Activated T-cell treated with anti-CD3 and anti-CD28 coated beads for 24 hours (primary cell): ENCODE measurements around the gene MRPL10.

Experiments
- DNase-seq: peaks from one replicate; pipeline ENCODE4 v3.0.0-alpha.2; 2020; ENCODE audit warnings: low read depth

The MRPL10 gene

DNA sequence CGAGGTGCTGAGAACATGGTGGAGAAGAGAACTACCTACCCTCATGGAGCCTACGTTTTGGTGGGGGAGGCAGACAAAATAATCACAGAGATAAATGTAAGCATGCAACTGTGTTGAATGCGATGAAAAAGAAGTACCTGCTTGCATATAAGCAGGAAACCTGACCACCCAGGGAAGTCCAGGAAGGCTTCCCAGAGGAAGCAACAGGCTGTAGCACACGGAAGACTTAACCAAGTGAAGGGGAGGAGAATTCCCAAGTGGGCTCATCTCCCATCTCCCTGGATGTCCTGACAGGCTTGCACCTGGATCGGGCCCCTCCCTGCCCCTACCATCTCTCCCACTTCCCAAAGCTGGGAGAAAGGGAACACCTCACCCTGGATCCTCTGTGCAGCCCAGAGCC, 7.7 kb upstream of the MRPL10 start:
- DNase-seq = no peak

DNA sequence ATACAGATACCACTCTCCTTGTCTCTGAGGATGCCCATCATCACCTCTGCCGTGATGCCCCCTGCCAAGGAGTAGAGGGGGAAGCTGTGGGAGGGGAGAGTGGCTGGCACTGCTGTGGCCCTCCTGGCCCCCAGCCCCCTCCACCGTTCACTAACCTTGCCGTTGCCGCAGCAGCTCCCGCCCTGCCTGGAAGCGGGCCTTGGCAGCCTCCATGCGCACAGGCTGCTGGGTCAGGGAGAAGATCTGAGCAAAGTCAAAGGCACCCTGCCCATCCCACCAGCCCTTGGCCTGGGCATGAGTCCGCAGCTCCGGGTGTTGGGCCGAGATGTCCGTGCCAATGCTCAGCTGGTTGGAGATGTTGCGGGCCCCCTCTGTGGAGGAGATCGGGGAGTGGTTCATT, 7.3 kb upstream of the MRPL10 start:
- no peak for DNase-seq

- DNase-seq = no peak
These were observed 6.2 kb upstream of the MRPL10 start for GRCh38 chr17:47837401-47838039.

DNA sequence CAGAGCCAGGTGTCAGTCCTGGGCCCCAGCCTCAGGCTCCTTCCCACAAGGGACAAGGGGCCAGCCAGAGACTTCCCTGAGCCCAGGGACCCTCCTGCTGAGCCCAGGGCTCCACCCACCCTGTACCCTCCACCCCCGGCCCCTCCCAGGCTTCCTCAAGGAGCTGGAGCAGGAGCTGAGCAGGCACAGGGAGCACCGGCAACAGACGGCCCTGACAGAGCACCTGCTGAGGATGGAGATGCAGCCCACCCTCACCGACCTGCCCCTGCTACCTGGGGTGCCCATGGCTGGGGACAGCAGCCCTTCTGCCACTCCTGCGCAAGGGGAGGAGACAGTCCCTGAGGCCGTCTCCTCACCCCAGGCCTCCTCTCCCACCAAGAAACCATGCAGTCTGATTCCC, 5.3 kb upstream of the MRPL10 start:
- no peak for DNase-seq

DNA sequence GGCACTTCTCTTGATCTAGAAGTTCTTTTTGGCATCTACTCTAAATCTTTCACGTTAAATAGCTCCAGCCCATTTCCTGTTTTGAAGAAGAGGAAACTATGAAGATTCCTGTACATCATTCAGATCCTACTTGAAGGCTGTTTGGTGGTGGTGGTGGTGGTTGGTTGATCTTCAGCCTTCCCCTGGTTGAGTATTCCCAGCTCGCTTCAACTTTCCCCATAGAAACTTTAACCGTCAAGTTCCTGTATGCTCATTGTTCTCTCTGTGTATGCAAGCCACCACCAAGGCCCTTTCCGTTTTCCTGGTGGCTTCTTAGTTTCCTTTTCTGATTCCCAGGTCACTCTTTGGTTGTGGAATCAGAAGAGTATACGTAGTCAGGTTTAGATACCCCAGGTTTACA, 3.4 kb upstream of the MRPL10 start:
- no peak for DNase-seq

DNA sequence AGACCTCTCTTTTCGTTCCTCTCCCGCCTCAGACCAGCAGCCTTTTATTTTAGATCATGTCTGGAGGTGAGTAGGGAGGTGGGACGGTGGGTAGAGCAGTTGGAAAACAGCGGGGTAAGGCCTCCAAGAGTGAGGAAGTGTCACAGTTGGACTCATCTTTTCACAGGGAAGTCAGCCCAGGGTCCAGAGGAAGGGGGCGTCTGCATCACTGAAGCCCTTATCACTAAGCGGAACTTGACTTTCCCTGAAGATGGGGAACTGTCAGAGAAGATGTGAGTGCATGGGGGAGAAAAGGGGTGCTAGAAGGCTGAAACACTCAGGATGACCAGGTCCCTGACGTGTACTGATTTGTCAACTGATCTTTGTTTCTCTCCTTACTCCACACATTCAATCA, 590 bp upstream of the MRPL10 start:
- DNase-seq = no peak

GRCh38 chr17:47830396-47831002, 842 bp downstream of the MRPL10 start:
- no peak for DNase-seq

DNA sequence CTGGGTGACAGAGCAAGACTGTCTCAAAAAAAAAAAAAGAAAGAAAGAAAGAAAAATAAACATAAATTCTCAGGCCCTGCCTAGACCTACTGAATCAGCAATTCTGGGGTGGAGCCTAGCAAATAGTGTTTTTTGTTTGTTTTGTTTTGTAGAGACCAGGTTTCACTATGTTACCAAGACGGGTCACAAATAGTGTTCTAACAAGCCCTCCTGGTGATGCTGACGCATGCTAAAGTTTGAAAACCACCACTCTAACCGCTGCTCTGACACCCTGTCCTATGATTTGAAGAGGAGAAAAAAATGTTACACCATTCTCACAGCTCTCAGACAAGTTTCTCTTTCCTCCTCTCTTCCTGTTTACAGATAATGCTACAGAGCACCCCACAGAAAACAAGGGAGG, 1.5 kb downstream of the MRPL10 start:
- DNase-seq = no peak

DNA sequence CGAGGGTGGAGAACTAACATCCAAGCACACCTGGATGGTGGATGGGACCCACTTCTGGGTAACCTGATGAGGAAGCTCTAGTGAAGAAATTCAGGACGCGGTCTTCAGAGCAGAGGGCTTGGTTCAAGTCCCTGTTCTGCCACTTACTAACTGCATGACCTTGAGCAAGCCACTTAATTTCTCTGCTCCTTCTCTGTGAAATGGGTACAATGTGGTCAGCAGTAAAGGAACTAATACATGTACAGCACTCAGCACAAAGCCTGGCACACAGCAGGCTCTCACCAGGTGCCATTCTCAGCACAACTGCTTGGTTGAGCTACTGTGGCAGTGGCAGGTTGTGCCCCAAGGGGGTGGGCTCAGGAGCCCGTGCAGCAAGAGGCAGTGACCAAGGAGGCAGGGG, 7.8 kb downstream of the MRPL10 start:
- DNase-seq = no peak

- no peak for DNase-seq
These were observed 8.6 kb downstream of the MRPL10 start for GRCh38 chr17:47822785-47823184.

DNA sequence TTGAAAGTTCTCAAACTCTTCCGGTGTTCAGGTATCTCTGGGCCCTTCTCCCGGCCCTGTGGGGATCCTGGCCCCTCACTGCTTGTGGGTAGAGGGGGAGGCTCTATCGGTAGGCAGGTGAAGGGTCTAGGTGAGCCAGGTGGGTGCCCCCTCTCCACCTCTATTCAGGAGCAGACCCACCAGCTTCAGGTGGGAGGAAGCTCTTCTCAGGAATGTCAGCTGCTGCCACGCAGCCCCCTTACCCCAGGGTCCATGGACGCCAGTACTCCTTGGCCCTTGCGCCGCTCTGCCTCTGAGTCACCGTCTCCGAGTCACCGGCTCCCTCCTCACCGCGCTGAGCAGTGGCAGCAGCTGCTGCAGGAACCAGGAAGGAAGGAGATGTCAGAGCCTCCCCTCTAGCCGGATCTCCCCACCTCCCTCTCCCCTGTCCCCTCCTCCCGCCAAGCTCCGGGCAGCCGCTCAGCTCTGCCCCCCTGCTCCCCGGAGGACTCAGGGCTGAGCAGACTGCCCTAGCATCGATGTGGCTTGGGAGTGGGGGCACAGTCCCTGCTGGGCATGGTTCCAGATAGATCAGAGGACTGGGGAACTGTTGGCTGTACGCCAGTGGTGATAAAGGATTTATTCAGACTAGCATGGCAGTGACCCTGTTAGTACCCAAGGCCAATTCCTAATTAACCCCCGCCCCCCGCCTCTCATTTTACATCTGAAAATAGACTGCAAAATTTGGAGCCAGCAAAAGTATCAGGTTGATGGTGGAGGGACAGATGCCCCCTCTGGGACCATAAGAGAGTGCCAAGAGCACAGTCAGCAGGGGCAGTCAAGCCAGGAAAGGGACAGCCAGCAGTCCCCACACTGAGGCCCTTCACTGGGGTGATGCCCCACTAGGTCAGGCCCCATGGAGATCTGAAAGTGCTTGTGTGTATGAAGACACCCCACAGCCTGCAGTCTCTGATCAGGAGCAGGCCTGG, 9.6 kb downstream of the MRPL10 start, which contains the start of gene OSBPL7:
Gene OSBPL7 (minus strand): TSS at position 371 of the 968 bp plus-strand sequence. CDS start 1,516 bp downstream, outside the sequence.
- peak; percentile 63 for DNase-seq

GRCh38 chr17:47821031-47821423, 10.3 kb downstream of the MRPL10 start:
- DNase-seq = no peak

DNA sequence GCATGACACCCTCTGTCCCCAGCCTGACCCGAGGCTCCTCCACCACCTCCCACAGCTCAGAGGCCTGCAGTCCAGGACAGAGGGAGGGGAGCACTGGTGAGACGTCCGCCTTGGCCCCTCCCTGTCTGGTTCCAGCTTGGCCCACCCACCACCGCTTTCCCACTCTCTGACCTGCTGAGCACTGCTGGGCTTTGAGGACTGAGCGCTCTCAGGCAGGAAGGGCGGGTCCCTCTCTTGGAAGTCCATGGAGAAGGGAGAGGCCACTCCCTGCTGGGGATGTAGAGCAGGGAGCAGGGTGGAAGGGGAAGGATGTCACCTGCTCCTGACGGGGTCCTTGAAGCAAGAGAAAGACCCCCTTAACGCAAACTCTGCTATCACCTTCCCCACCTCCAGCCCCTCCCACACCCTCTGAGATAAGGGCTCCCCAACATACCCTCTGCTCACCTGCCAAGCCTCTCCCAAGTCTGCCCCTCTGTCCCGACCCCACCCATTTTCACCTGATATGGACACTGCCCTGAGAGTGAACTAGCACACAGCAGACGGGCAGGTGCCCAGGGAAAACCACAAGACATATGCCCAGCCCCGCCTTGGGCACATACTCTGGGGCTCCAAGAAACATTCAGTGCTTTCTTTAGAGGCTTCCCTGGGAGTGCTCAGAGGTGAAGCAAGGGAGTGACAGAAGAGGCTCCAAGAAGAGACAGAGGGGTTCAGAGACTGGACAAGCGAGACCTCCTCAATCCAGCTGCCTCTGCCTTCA, 11.1 kb downstream of the MRPL10 start:
- no peak for DNase-seq

DNA sequence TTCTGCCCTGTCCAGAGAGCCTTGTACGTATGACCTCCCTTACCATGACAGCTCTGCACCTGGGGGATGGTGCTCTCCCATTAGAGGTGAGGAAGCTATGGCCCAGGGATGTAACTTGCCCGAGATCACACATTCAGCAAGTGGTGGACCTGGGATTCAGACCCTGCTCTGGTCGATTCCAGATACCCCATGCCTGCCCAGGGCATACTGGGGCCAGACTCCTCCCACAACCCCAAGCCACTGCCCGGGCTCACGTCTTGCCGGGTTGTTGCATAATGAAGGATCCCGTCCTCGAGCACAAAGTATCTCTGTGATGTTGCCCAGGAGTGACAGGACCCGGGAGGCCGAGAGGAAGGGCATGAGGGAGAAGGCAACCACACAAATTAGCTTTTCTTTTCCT, 11.9 kb downstream of the MRPL10 start:
- DNase-seq = no peak

DNA sequence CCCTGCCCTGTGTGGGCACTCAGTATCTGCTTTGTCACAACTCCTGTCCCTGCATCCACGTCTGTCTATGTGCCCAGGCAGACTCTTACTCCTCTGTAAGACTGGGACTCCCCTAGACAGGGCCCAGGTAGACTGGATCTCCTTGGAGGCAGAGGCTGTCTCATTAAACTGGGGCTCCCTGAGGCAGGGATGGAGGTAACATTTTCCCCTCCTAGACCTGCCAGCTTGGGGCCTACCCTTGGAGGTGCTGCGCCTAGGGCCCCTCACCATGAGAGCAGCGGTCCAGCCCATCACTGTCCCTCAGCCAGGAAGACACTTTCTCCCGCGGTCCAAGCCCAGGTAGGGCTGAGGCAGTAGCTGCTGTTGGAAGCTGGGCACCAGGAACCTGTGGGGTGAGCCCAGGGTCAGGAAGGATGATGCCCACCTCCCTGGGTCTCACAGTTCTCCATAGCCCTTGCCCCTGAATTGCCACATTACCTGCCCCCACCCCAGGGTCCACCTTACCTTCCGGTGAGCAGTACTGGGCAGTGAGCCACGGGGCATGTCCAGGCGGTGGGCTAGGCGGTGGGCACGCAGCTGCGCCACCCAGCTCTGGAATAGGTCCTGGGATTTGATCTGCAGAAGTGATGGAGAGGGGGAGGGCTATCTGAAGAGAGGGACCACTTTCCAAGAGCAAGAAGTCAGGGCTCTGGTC, 13.2 kb downstream of the MRPL10 start:
- no peak for DNase-seq

DNA sequence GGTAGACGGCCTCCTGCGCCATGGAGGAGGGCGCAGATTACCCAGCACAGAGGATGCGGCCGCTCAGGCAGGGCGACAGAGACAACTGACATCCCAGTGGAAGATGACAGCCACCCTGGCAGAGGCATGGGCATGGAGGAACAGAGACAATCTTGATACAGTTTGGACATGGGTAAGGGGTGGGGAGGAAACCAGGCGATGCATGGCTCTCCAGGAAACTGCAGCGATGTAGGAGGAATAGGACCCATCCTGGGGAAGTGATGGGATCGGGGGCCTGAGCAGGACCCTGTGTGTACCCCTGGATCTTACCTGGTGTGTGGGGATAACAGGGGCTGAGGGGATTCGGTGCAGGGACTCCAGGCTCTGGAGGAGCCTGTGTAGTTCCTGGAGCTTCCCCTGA, 14.4 kb downstream of the MRPL10 start:
- DNase-seq = no peak

- DNase-seq = no peak
These were observed 15.1 kb downstream of the MRPL10 start for GRCh38 chr17:47816111-47816735.

- DNase-seq = no peak
These were observed 16.0 kb downstream of the MRPL10 start for GRCh38 chr17:47815106-47815918.

DNA sequence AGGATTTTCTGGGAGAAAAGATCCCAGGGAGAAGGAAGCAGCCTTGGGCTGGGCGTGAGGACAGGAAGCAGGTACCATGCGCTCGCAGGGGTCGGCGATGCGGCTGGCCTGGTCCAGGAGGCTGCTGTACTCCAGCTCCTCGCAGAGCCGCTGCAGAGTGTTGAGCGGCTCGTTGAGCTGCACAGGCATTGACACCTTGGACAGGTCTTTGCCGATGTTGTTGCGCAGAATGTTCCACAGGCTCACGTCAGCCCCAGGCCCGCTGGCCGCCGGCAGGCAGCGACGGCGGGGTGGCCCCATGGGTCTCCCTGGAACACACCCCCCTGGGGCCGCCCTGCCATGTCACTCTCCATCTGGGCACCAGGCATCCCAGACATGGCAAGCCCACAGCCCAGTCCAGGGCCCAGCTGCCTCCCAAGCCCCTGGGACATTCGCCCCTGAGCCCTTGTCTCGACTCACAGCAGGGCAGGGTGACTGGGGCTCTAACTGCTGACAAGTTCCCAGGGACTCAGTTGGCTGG, 17.8 kb downstream of the MRPL10 start:
- no peak for DNase-seq

DNA sequence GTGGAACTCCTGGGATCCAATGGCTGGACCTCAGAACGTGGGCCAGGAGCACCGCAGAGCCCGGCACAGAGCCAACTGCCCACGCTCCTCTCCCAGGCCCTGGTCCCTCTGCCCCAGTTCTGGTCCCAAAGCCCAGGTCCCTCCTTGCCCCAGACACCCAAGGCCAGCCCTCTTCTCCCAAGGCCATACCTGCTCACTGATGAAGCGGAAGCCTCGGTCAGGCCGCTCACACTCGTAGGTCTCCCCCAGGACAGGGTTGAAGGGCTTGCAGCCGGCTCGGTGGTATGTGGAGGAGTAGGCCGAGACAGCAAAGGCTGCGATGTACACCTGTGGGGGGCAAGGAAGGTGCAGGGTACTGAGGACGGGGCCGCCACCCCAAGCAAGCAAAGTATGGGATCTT, 18.3 kb downstream of the MRPL10 start:
- no peak for DNase-seq
